ENCODE measurements around the gene FMN1.

FMN1 gene

GRCh38 chr15:32843219-32843815 lies 351.2 kb downstream of the FMN1 start:
- no peak for DNase-seq

- DNase-seq: no peak
Observed at GRCh38 chr15:32842081-32842480, 352.4 kb downstream of the FMN1 start.

GRCh38 chr15:32840507-32841245 lies 353.8 kb downstream of the FMN1 start:
- DNase-seq: no peak

GRCh38 chr15:32838820-32839219 lies 355.7 kb downstream of the FMN1 start:
- no peak for DNase-seq

- DNase-seq: no peak
Observed at GRCh38 chr15:32838338-32838737, 356.2 kb downstream of the FMN1 start.

- DNase-seq: no peak
Observed at GRCh38 chr15:32837935-32838334, 356.6 kb downstream of the FMN1 start.

GRCh38 chr15:32834156-32834555 lies 360.4 kb downstream of the FMN1 start:
- DNase-seq: no peak

GRCh38 chr15:32833379-32833821 lies 361.1 kb downstream of the FMN1 start:
- no peak for DNase-seq

- no peak for DNase-seq
Observed at GRCh38 chr15:32831485-32831884, 363.0 kb downstream of the FMN1 start.

- DNase-seq: no peak
Observed at GRCh38 chr15:32830241-32830640, 364.3 kb downstream of the FMN1 start.

GRCh38 chr15:32829436-32829835 lies 365.1 kb downstream of the FMN1 start:
- no peak for DNase-seq

- no peak for DNase-seq
Observed at GRCh38 chr15:32828507-32829186, 365.9 kb downstream of the FMN1 start.

- no peak for DNase-seq
Observed at GRCh38 chr15:32826685-32827084, 367.8 kb downstream of the FMN1 start.

GRCh38 chr15:32825219-32825618 lies 369.3 kb downstream of the FMN1 start:
- no peak for DNase-seq

GRCh38 chr15:32824777-32825176 lies 369.7 kb downstream of the FMN1 start:
- no peak for DNase-seq

- DNase-seq: no peak
Observed at GRCh38 chr15:32823750-32824149, 370.8 kb downstream of the FMN1 start.

- no peak for DNase-seq
Observed at GRCh38 chr15:32822739-32823138, 371.8 kb downstream of the FMN1 start.

GRCh38 chr15:32819448-32819847 lies 375.1 kb downstream of the FMN1 start:
- DNase-seq: no peak

GRCh38 chr15:32818758-32819447 lies 375.6 kb downstream of the FMN1 start:
- no peak for DNase-seq

GRCh38 chr15:32817577-32817976 lies 376.9 kb downstream of the FMN1 start:
- DNase-seq: no peak

GRCh38 chr15:32807331-32807730 lies 387.2 kb downstream of the FMN1 start:
- no peak for DNase-seq

- DNase-seq: no peak
Observed at GRCh38 chr15:32803631-32804030, 390.9 kb downstream of the FMN1 start.

- no peak for DNase-seq
Observed at GRCh38 chr15:32802286-32802936, 392.1 kb downstream of the FMN1 start.
